GM19238 (cell line): ENCODE data around the gene AGFG2.
A peak's percentile ranks its signal among the peaks of the same experiment; 100 is the strongest.

ENCODE experiments used
- DNase-seq: peaks from one replicate; pipeline ENCODE4 v3.0.0; 2011; ENCODE audit warnings: low spot score; ENCODE audit not compliant: insufficient read length

AGFG2 gene

DNA sequence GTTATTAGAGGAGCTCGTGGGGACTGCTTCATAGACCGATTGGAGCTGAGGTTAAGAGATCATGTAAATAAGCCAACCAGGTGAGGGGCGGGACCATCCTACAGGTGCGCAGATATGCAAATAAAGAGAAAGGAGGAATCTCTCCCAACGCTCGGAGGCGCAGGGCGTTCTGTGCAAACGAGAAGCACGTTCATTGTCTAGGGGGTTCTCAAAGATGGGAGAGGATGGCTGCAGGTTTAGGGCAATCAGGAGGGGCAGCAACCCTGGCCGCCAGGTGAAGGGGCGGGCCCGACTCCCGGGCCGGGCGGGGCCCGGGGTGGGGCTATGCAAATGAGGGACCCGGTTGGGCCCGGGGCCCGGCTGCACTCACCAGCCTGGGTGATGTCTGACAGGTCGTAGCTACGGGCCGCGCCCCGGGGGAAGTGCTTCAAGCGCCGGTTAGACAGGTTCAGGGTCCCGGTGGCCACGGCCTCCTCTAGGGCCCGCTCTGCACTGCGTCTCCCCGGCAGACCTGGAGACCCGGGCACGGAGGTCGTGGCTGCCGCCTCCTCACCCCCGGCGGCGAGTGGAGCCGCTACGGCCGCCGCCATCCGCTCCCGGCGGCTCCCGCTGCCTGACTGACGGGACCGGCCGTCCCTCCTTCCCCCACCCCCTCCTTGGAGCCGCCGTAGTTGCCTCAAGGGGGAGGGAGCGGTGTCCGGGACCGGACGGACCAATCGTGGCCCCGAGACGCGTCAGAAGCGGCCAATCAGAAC is 46.7 kb downstream of the AGFG2 start, which contains the start of gene LRCH4:
Gene LRCH4, minus strand, starts transcription at position 619 of the 755 bp plus-strand sequence. Its CDS starts 29 bp downstream, at position 590.
- peak; percentile 60 for DNase-seq

DNA sequence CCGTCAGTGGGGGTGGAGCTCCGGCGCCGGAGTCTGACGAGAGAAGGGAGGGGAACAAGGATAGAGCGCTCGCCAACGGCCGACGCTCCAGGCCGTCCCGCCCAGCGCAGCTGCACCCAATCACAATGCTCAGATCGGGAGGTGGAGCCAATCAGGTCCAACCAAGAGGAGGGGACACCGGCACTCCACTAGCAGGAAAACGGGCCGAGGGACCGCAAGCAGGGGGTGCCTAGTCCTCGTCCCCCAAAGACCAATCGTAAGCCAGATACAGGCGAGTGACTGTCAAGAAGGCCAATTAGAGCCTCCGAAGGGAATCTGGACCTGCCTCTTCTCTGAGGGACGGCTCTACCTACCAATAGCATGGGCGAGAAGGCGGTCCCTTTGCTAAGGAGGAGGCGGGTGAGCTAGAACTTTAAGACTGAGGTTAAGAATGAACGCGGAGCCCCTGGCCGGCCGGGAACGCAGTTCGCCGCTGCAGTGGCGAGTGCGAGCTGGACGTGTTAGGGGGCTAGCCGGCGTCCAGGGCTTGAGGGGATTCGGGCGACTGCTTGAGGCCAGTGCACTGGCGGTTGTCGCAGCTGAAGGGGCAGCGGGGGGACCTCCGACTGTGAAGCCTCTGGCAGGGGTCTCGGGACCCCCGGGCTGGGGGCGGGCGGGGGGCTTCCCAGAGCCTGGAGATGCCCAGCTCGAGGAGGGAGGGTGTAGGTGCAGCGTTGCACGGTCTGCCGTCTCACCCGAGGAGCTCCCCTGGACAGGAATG is 47.4 kb downstream of the AGFG2 start, which contains the start of gene FBXO24:
Gene FBXO24, plus strand, starts transcription at position 63 of the 760 bp plus-strand sequence. Its CDS starts 298 bp downstream, at position 361.
- peak; percentile 100 for DNase-seq

DNA sequence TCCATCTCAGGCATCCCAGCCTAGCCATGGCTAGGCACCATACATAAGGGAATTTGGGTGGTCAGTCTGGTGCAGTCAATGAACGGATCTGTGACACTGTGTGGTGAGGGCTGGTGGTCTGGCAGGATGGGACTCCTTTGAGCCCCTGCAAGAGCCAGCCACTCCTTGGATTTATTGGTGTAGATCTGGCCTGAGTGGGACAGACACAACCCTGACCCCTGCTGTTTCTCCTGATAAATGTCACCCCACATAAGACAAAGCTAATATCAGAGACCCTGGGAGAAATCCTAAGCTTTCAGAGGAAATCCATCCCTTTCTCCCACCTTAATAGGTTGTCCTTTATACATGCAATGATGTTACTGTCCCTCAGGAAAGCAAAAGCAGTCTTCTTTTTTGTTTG is 49.4 kb downstream of the AGFG2 start:
- DNase-seq = no peak

DNA sequence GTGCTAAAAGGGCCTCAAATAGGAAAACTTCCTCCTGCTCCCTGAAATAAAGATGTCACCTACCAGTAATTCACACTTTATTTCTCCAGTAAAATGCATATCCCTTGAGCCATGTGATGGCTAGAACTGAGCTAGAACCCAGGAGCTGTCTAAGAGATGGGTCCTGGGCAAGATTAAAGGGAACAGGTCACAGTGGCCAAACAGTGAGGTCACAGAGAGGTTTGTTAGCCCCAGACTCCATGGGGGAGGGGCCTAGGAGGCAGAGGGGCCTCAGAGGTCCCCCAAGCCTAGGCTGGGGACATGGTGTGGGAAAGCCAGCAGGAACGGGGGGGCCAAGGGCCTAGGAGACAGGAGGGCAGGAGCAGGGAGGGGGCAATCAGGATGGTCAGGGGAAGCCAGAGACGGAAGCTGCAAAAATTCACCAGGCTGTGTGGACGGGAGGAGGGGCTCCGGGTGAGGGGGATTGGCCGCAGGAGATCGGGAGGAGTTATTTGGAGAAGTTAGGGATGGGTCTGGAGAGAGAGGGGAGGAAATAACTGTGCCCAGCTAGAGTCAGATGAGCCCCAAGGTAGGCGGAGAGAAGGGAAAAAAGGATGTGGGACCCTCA is 50.4 kb downstream of the AGFG2 start:
- DNase-seq = no peak

DNA sequence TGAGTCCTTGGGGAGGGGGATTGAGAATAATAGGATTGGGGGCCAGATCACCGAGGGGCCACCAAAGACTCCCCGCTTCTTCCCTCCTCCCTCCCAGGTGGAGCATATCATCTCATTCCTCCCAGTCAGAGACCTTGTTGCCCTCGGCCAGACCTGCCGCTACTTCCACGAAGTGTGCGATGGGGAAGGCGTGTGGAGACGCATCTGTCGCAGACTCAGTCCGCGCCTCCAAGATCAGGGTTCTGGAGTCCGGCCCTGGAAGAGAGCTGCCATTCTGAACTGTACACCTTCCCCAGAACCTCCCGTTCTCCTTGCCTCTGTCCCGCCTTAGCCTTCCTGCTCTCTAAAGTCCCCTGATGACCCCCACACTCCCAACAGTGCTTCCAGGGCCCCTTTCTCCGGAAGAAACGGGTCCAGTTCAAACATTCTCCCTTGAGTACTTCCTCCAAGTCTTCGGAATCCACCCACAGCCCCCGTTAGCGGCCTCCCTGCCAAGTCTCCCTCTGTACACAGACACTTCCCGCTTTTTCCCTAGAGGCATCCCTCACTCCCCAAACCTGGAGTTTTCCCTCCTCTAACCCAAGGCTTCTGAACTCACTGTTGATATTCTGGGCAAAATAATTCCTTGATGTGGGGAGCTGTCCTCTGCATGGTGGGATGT is 51.2 kb downstream of the AGFG2 start:
- no peak for DNase-seq

DNA sequence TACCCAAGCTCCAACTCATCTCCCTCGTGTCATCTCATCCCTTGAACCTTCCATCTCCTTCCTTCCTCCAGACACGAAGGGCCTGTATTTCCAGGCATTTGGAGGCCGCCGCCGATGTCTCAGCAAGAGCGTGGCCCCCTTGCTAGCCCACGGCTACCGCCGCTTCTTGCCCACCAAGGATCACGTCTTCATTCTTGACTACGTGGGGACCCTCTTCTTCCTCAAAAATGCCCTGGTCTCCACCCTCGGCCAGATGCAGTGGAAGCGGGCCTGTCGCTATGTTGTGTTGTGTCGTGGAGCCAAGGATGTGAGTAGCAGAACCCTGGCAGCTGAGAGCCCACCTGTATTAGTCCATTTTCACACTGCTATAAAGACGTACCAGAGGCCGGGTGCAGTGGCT is 52.6 kb downstream of the AGFG2 start:
- DNase-seq = no peak

DNA sequence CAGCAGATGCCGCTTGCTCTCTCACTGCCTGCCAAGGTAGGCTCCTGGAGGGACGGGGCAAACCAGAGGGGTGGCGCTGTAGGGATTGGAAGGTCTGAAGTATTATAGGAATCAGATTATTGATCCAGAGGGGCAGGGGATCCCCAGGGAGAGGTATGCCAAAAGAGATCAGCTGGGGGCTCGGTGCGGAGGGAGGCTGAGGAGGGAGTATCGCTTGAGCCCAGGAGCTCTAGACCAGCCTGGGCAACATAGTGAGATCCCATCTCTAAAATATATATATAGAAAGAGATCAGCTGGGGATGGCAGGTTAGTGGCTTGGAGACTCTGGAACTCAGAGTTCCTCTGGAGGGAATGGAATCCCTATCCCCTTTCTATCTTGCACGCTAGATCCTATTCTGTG is 56.2 kb downstream of the AGFG2 start:
- DNase-seq = no peak

DNA sequence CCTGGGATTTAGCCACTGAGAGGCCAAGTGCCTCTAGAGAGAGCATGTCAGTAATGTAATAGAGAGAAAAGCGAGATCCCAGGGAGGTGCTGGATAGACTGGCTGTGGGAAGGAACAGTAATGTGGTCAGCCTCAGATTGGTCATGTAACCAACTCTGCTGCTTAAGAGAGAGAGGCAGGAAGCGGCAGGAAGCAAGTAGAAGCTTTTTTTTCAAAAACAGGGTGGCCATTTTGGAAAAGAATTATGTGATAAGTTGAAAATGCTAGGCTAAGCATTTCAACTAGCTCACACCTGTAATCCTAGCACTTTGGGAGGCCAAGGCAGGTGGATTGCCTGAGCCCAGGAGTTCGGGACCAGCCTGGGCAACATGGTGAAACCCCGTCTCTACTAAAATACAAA is 59.4 kb downstream of the AGFG2 start:
- no peak for DNase-seq

DNA sequence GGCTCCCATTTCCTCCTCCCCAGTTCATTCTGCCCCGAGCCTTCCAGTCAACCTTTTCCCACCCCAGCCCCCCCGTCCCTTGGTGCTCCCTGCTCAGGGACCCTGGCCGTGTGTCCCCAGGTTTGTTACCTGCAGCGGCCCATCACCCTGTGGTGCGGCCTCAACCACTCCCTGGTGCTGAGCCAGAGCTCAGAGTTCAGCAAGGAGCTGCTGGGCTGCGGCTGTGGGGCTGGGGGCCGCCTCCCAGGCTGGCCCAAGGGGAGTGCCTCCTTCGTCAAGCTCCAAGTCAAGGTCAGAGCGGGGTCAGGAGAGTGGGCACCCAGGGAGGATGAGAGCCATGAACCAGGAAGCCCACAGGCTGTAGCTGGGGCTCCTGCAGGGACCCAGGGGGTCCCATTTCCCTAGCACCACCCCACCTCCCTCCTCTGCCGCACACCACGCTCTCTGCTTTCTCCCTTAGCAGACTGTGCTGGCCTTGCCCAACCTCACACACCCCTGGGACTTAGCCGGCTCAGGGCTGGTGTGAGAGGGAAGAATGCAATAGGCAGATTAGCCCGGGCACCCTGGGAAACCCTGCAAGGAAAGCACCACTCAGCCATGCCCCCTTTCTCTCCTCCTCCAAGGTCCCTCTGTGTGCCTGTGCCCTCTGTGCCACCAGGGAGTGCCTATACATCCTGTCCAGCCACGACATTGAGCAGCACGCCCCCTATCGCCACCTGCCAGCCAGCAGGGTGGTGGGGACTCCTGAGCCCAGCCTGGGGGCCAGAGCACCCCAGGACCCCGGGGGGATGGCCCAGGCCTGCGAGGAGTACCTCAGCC is 61.1 kb downstream of the AGFG2 start:
- no peak for DNase-seq

DNA sequence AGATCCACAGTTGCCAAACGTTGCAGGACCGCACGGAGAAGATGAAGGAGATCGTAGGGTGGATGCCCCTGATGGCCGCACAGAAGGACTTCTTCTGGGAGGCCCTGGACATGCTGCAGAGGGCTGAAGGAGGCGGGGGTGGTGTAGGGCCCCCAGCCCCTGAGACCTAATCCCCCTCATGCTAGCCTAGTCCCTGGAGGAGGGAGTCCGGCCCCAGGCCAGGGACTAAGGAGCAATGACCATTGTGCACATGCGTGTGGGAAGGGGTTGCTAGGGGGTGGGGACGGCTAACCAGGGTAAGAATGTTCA is 61.7 kb downstream of the AGFG2 start:
- DNase-seq = no peak

DNA sequence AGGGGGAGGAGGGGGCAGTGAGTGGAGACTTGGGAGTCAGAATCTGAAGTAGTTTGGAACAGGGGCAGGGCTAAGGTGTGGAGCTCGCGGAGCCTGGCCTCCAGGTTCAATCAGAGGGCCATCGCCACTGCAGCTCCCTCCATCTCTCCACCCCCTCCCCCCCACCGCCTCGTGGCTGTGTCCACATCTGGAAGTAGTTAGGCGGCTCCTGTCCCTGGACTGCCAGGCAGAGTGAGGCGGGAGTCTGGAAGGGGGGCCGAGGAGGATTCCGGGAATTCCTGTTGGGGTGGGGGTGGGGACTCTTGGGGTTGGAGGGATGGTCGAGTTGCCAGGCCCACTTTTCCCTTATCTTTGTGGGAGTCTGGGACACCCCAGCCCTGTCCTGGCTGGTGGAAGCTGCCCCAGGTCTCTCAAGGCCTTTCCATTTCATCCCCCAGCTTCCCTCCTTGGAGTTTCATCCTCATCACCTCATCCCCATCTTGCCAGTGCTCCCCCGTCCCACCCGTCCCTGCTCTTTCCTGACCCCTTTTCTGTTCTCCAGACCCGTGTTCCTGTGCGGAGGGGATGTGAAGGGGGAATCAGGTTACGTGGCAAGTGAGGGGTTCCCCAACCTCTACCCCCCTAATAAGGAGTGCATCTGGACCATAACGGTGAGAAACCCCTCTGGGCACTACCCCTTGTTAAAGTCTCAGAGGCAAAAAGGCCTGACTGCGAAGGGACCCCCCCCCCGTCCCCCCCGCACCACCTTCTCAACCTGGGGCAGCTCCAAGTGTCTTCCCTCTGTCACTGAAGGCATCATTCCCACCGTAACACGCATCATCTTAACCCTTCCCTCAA is 64.1 kb downstream of the AGFG2 start:
- no peak for DNase-seq

DNA sequence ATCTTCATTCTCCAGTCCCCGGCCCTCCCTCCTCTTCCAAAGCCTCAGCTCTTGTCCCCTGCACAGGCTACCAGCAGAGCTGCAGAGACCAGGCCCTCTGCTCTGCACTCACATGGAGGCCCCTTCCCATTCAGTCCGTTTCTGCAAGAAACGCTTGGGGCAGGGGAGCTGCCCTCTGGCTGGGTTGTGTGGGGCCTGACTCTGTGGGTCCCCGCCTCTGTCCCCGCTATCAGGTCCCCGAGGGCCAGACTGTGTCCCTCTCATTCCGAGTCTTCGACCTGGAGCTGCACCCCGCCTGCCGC is 64.7 kb downstream of the AGFG2 start:
- no peak for DNase-seq

DNA sequence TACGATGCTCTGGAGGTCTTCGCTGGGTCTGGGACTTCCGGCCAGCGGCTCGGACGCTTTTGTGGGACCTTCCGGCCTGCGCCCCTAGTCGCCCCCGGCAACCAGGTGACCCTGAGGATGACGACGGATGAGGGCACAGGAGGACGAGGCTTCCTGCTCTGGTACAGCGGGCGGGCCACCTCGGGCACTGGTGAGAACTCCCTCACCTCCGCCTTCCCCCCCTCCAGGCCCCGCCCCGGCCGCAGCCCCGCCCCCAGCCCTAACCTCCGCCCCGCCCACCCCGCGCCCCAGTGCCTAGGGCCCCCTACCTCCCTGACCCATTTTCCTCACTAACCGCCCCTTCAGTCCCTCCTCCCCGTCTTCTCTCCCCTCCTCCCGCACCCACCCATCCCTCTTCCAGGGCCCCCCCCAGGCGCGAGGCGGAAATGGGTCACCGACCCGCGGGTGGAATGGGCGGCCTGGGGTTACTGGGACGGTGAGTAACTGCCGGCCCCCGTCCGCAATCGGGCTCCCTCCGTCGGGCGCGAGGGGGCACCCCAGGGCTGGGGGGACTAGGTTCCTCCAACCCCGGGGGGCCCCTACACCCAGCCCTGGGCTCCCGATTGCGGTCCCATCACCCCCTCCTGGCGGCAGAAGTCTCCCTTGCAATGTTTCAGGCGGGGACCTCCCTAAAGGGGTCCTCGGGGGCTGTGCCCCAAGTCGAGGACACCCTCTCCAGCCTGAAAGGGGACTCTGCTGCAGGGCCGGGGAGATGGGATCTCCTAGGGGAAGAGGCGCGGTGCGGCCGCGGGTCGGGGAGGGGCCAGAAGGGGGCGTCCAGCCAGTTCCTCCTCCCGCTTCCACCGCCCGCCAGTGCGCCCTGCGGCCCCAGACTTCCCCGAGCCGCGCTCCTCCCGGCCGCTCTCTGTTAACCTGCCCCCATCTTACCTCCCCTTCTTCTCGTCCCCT is 65.3 kb downstream of the AGFG2 start:
- DNase-seq = peak; percentile 85

DNA sequence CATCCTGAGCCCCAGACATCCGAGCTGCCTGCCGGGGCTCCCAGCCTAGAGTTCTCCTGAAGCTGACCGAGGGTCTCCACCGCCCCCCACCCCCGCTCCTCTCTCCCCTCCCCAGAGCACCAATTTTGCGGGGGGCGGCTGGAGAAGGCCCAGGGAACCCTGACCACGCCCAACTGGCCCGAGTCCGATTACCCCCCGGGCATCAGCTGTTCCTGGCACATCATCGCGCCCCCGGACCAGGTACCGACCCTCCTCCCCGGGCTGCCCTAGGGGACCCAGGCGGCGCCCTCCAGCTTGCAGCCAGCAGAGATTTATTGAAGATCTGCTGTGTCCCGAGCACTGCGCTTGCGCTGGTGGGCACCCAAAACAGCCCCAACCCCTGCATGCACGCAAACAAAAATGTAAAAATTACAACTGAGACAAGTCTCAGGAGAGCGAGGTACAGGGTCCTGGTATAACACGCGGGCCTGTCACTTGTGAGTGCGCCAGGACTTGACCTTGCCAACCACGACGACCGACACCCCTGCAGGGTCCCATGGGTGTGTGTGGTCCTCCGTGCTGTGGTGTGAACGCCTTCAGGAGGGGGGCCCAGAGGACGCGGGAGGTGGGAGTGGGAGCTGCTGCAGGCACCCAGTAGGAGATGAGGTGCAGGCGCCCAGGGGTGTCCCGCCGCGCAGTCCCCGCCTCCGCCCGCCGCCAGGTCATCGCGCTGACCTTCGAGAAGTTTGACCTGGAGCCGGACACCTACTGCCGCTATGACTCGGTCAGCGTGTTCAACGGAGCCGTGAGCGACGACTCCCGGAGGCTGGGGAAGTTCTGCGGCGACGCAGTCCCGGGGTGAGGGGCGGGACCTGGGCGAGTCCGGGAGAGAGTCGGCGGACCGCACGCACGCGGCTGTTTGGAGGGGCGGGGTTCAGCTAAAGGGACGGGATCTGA is 66.2 kb downstream of the AGFG2 start:
- no peak for DNase-seq

DNA sequence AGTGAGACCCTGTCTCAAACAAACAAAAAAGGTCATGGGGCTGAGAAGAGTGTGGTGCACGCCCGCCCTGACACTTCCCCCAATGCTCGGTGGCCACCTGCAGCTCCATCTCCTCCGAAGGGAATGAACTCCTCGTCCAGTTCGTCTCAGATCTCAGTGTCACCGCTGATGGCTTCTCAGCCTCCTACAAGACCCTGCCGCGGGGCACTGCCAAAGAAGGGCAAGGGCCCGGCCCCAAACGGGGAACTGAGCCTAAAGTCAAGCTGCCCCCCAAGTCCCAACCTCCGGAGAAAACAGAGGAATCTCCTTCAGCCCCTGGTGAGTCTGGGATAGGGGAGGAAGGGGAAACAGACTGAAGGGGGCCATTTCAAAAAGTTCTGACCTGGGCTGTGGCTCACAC is 67.3 kb downstream of the AGFG2 start:
- DNase-seq = no peak

DNA sequence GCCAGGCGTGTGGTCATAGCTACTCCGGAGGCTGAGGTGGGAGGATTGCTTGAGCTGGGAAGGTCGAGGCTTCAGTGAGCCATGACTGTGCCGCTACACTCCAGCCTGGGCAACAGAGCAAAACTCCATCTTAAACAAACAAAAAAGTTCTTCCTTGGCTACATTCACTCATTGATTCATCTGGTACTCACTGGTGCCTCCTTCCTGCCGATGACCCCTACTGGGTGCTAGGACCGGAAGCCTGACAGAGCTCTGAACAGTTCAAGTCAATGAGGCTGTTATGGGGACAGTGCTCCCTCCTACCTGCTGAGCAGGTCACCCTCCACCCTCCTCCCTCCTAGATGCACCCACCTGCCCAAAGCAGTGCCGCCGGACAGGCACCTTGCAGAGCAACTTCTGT is 68.1 kb downstream of the AGFG2 start:
- DNase-seq = no peak

DNA sequence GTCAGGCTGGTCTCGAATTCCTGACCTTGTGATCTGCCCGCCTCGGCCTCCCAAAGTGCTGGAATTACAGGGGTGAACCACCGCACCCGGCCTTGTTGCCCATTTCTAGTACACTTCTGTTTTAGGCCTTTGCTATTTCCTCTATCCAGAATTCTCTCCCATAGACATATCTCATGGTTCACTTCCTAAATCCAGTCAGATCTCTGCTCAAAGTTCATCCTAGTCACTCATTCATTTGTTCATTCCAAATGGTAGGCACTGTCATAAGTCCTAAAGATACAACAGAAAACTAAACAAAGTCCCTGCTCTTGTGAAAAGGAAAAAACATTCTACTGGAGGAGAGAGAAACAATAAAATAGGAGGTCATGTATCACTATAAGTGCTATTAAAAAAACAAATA is 71.0 kb downstream of the AGFG2 start:
- no peak for DNase-seq
